AG09309 (cell line): ENCODE measurements around the gene DLGAP1.

ENCODE experiments used
- DNase-seq: peaks from one replicate; pipeline ENCODE4 v3.0.0-alpha.2; 2010; ENCODE audit warnings: low read depth
- H3K4me3 ChIP-seq: 2 replicates; pipeline ENCODE4 v1.5.1; 2011; ENCODE audit warnings: mild to moderate bottlenecking, low read depth, low read length, moderate library complexity; ENCODE audit not compliant: control insufficient read depth
- TF ChIP-seq, protein P1 (sequence below): IDR thresholded peaks from 2 replicates; pipeline ENCODE4 v1.5.1; 2011; ENCODE audit warnings: mild to moderate bottlenecking, low read depth, low read length, inconsistent platforms; ENCODE audit not compliant: insufficient read depth, control insufficient read depth; ENCODE audit errors: missing control alignments

Gene DLGAP1

DNA sequence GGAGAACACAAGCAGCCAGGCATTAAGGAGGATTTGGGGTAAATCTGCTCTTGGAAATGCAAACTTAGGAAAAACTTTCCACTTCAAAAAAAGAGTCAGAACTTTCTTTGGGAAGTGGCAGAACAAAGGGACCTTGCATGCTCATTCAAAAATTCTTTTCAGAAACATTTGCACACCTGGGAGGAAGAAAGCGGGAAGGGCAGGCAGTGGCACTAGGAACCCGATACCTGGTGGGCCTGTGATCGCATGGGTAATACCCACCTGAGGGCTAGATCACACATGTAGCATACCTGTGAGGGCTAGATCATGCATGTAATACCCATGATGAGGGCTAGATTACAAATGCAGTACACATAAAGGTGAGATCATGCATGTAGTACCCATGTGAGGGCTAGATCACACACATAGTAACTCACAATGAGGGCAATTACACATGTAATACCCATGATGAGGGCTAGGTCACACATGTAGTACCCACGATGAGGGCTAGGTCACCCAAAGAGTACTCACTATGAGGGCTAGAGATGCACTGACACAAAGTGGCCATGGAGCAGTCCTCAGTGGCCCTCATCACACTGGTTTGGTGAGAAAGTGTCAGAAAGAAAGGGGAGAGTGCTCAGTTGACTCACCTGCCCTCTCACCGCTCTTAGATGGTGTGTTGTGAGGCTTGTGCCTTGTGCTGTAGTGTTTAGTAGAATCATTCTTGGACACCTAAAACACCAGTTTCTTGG lies 212.5 kb downstream of the DLGAP1 start:
- TF ChIP-seq, protein P1, sequence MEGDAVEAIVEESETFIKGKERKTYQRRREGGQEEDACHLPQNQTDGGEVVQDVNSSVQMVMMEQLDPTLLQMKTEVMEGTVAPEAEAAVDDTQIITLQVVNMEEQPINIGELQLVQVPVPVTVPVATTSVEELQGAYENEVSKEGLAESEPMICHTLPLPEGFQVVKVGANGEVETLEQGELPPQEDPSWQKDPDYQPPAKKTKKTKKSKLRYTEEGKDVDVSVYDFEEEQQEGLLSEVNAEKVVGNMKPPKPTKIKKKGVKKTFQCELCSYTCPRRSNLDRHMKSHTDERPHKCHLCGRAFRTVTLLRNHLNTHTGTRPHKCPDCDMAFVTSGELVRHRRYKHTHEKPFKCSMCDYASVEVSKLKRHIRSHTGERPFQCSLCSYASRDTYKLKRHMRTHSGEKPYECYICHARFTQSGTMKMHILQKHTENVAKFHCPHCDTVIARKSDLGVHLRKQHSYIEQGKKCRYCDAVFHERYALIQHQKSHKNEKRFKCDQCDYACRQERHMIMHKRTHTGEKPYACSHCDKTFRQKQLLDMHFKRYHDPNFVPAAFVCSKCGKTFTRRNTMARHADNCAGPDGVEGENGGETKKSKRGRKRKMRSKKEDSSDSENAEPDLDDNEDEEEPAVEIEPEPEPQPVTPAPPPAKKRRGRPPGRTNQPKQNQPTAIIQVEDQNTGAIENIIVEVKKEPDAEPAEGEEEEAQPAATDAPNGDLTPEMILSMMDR: no peak
- no peak overlapping the region for H3K4me3 ChIP-seq
- no peak for DNase-seq

GRCh38 chr18:4241090-4241617 lies 214.0 kb downstream of the DLGAP1 start:
- no peak overlapping the region for H3K4me3 ChIP-seq
- DNase-seq: no peak
- TF ChIP-seq, protein P1: no peak

- no peak for DNase-seq
- TF ChIP-seq, protein P1: no peak
Observed at GRCh38 chr18:4238966-4239365, 216.1 kb downstream of the DLGAP1 start.

GRCh38 chr18:4237664-4238041 lies 217.5 kb downstream of the DLGAP1 start:
- DNase-seq: no peak
- no peak overlapping the region for H3K4me3 ChIP-seq

More at GRCh38 chr18:4238966-4239365, 216.1 kb downstream of the DLGAP1 start:
- no peak overlapping the region for H3K4me3 ChIP-seq

GRCh38 chr18:4236940-4237663 lies 218.0 kb downstream of the DLGAP1 start:
- no peak for DNase-seq
- H3K4me3 ChIP-seq: no peak overlapping the region
- TF ChIP-seq, protein P1: no peak

More at GRCh38 chr18:4237664-4238041, 217.5 kb downstream of the DLGAP1 start:
- TF ChIP-seq, protein P1: no peak

GRCh38 chr18:4233468-4233867 lies 221.6 kb downstream of the DLGAP1 start:
- DNase-seq: no peak
- no peak overlapping the region for H3K4me3 ChIP-seq
- TF ChIP-seq, protein P1: no peak
